HG03520 (cell line): ENCODE results near the gene NPHP4.
"Not testable (repeated sequence)": the region's sequence is repeated elsewhere in the genome, so short reads cannot be mapped to it uniquely, and the experiment has no call there.

Source experiments
- ATAC-seq: cut with Tn5 transposase; IDR thresholded peaks from one replicate; pipeline ENCODE4 v1.9.1; 2021; ENCODE audit warnings: mild to moderate bottlenecking, moderate library complexity; ENCODE audit not compliant: unreplicated experiment

Gene NPHP4

DNA sequence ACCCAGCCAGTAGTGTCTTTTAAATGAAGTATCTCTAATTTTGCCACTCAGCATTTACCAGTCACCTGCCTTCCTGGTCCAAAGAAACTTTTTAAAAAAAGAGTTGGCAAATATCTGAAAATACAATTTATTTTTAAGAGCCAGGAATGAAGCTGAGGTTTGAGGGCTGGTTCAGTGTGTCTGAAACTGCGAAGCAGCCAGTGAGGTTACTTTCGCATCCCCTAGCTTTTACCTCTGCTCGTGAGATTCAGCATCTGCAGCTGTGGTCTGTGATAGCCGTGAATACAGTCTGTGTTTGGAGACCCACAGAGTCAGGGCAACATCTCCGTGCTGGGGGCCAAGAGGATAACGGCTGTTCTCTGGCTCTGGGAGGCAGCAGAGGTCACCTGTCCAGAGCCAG lies 32.2 kb upstream of the NPHP4 start:
- no peak for ATAC-seq

GRCh38 chr1:6023346-6023745 lies 31.1 kb upstream of the NPHP4 start:
- no peak for ATAC-seq

DNA sequence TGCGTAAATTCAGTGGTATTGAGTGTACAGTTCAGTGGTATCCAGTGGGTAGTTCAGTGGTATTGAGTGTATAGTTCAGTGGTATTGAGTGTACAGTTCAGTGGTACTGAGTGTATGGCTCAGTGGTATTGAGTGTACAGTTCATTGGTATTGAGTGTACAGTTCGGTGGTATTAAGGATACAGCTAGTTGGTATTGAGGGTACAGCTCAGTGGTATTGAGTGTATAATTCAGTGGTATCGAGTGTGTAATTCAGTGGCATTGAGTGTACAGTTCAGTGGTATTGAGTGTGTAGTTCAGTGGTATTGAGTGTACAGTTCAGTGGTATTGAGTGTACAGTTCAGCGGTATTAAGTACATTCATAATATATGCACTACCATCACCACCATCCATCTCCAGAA lies 30.0 kb upstream of the NPHP4 start:
- no peak for ATAC-seq

GRCh38 chr1:6019166-6019845 lies 27.1 kb upstream of the NPHP4 start:
- ATAC-seq = no peak

GRCh38 chr1:6017654-6018053 lies 25.4 kb upstream of the NPHP4 start:
- ATAC-seq = not testable (repeated sequence)

DNA sequence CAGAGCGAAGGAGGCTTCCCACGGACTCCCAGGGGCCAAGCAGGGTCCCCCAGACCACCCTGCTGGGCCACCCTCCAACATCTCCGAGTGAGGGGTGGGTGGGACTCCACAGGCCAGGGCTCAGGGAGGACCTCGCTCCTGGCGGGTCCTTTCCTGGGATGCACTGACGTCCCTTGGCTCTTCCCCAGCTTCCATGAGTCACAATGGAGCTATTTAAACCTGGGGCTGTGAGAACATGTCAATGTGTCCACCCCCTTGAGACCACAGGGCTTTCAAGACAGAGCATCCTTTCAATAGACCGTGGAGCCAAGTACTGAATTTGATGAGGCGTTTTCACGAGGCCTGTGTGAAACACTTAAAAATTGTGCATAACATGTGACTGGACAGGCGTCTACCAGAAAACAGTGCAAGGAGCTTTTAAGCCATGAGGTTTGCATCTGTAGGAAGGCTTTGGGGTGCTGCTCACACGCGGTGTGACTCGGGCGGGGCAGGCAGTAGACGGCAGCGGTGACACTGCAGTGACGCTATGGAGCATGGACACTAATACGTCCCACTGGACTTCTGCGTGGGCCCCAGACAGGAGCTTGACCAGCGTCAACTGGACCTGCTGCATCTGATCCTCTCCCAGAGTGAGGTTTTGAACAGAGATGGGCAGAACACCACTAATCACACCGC lies 24.1 kb upstream of the NPHP4 start:
- no peak for ATAC-seq

DNA sequence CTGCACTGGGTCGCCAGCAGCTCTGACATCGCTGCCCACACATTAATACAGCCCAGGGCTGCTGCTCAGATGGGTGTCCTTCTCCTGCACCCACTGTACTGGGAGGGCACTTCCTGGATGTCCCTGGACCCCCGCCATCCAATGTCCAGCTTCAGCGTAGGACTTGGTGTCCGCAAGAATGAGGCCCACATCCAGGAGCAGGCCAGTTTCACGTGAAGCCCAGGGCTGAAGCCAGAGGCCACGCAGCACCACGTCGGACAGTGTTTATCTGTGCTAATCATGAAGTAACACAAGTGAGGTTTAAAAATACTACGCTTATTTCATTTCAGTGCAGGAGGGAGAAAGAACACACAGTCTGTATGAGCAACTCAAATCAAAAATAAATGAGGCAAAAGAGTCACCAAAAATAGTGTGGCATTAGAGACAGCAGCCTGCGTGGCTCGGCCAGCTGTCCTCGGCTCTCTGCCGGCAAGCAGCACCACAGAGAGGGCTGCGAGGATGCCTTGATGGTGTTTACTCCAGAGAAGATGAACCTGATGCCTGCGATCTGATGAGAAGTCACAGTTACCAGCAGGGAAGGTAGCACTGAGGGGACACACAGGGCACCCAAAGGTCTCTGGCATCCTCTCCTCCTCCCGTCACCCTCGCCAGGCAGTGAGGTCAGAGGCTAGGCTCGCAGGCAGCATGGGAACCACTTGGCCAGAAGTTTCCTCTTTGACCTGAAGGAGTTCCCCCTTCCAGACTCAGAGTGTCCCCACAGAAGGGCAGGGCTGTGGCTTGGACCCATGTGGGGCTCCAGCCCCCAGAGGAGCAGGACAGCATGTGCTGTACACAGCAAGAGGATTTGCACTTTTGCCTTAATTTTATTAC lies 22.1 kb upstream of the NPHP4 start:
- no peak for ATAC-seq

DNA sequence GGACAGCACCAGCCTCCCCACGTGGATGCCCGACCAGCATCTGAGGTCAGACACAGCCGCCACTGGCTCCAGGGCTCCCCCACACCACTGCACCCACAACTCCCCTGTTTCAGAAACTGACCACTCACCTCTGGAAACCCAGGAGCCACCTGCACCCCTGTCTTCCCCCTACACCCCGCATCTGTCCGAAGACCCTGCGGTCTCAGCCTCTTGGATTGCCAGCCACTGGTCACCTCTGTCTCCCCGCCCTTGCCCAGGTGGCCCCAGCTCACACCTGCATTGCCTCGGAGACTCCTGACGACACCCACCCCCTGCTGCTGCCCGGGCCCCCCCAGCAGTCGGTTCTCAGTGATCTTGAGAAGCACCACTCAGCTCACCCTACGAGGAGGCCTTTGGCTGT lies 21.3 kb upstream of the NPHP4 start:
- no peak for ATAC-seq

DNA sequence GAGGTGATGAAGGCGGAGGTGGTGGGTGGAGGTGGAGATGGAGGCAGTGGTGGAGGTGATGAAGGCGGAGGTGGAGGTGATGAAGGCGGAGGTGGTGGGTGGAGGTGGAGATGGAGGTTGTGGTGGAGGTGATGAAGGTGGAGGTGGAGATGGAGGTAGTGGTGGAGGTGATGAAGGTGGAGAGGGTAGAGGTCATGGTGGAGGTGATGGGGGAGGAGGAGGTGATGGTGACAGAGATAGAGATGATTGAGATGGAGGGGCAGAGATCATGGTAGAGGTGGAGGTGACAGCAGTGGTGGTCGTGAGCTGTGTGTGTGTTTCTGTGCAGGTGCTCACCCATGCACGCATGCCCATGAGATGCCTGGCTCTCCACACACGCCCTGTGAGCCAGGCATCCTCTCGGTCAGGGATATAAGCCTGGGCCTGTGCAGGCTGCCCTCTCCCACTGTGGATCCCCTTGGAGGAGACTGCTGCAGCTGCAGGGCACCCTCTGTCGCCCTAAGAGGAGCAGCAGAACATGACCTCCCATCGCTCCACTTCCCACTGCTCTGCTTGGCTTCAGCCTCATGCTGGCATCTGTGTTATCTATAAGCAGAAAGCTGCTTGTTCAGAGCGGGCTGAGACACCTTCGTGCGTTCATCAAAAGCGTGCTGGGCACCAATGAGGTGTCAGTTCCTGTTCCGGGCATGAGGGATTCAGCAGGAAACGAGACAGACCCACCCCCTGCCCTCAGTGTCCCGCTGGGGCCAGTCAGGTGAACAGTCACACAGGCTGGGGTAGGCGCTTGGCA lies 20.5 kb upstream of the NPHP4 start:
- ATAC-seq = no peak

GRCh38 chr1:6011946-6012258 lies 19.7 kb upstream of the NPHP4 start:
- ATAC-seq = no peak

DNA sequence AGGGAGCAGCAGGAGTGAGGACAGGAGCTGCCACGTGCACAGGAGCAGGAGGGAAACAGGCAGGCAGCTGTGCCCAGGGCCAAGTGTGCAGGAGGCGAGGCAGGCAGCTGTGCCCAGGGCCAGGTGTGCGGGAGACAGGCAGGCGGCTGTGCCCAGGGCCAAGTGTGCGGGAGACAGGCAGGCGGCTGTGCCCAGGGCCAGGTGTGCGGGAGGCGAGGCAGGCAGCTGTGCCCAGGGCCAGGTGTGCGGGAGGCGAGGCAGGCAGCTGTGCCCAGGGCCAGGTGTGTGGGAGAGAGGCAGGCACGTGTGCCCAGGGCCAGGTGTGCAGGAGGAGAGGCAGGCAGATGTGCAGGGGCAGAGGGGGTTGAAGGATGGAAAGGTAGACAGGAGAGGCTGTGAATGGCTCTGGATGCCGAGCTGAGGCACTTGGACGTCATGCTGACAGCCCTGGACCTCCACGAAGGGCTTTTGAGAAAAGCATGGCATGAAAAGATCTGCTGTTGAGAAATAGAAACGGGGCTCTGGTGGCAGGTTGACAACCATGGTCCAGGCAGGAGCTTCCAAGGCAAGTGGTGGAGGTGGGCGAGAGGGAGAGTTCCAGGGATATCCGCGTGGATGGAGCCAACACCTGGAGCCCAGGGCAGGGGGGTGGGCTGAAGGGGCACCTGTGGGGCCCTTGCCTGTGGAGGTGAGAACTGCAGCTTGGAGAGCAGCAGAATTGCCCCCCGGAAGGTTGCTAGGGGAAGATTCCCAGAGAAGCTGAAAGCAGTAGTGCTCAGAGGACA lies 19.1 kb upstream of the NPHP4 start:
- no peak for ATAC-seq

- no peak for ATAC-seq
Observed at GRCh38 chr1:6010554-6010953, 18.3 kb upstream of the NPHP4 start.

DNA sequence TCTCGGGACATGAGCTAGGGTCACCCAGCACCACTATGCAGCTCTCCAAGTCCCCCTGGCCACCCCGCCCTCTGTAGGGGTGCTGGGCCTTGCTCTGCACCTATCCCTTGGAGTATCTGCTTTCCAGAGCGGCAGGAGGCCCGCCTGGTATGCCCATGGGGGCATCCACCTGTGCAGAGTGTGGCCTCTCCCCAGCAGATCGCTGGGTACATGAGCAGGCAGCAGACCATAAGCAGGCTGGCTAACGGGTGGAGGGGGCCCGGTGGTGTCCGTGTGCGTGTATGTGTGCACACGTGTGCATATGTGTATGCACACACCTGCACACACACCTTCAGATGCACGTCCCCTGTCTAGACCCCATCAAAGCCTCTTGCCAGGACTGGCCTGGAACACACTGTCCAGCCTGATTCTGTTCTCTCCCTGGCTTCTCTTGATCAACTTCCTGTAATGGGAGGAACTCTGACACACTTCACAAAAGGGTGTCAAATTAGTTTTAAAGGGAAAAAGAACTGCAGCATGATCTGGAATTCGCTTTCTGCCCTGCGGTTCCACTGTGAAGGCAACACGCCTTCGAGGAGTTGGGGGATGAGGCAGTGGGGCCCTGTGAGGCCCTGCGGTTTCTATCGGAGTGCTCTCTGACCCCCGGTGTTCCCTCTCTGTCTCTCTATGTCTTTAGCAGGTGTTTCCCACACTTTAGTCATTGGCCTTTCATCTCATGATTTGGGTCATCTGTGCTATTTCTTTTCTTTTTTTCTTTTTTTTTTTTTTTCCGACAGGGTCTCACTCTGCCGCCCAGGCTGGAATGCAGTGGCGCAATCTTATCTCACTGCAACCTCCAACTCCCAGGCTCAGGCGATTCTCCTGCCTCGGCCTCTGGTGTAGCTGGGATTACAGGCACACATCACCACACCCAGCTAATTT lies 17.2 kb upstream of the NPHP4 start:
- no peak for ATAC-seq

DNA sequence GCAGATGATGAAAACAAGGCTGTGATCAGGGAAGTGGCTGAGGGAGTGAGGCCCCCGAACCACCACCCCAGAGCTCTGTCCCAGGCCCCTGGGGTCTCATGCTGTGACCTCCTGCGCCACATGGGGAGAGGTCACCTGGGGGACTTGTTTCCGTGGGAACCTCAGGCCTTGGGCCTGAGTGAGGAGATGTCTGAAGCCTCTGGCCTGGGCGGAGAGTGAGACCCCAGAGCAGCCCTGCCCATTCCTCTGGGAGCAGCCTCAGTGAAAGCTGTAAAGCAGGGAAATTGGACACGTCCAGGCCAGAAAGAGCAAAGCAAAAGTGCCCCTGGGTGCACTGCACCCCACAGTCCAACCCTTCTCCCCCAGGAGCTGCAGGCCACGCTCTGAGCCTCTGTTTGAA lies 16.5 kb upstream of the NPHP4 start:
- no peak for ATAC-seq

DNA sequence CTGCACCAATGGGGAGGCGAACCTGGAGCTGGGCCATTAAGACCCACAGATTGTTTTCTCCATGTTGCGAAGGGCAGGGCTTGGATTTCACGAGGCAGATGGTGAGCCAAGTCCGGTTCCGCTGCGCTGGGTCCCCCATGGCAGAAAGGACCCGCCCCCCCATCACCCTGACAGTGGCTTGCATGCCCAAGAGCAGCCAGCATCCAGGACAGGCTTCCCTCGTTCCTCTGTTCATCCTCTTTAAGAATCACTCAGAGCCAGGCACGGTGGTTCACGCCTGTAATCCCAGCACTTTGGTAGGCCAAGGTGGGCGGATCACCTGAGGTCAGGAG lies 15.8 kb upstream of the NPHP4 start:
- ATAC-seq = no peak

DNA sequence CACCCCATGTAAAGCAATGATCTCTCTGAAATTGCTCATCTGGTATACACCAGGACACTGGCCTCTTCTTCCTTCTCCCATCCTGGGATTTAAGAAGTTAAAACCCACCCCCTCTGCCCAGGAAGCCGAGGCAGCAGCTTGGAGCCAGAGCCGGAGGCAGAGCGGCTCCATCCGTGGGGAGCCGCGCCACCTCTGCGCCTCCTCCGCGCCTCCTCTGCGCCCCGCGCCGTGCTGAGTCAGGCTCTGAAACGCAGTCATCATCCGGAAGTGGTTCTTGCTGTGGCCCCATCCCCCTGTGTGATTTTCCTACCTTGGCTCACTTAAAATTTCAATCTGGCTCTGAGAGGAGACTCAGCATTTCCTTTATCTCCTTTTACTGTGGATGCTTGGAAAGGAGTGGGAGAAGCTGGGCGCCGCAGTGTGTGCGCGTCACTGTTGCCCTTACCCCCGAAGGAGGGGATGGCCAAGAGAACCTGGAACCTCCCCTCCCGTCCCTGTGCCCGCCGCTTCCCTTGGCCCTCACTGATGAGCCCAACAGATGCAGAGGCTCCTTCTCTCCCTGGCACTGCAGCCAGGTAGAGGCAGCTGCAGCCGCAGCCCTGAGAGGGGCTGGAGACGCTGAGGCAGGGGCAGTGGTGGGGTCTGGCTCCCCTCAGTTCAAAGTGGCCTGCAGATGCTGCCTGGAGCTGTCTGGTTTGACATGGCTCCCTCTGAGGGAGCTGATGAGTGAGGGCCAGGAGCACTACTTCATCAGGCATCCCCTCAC lies 15.3 kb upstream of the NPHP4 start:
- ATAC-seq = no peak

- no peak for ATAC-seq
Observed at GRCh38 chr1:6006882-6007281, 14.7 kb upstream of the NPHP4 start.

GRCh38 chr1:6005276-6005917 lies 13.2 kb upstream of the NPHP4 start:
- no peak for ATAC-seq
